ENCODE data around the gene ST8SIA2.

Gene ST8SIA2

DNA sequence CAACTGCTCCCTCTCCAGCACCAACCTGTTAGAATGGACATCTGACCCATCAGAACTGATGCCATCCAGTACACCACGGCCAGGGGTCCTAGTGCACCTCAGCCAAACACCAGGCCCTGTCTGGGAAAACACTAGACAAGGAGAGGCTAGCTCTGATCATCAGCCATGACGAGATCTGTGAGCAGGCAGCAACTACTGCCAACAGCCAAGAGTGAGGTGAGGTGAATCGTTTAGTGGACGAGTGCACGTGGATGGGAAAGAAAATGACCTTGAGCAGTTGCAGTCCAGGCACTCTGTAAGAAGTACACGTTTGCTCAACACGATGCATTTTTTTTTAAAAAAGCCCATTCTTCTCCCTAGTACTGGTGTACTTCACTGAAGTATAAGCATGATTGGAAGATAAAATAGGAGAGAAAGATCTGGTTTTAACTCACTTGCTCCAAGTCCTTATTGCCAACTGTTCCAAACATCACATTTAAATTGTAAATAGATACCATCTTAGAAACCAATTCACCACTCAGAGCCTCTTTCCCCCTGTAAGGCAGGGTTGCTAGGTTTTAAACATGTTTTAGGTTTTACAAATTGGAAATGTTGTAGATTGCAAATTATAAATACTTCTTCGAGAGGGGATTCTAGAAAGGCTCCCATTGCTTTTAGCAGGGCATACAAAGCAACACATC, 5.7 kb downstream of the ST8SIA2 start:
- no peak for DNase-seq

DNA sequence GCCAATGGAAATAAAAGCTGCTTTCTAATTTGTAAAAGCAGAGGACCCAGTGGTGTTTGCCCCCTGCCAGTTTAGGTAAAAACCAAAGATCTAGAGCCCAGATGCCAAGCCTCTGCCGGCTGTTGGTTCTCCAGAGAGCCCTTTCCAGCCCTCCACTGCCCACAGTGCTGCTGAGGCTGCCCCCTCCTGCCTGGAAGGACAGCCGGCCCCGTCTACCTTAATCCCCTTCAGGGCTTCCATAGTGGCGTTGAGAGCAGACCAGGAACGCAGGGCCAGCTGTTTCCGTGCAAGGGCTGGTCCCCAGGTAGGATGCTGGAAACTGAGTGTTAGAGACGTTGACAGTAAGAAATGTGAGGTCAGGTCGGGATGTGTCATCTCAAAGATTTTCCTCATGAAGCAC, 6.9 kb downstream of the ST8SIA2 start:
- DNase-seq: no peak

DNA sequence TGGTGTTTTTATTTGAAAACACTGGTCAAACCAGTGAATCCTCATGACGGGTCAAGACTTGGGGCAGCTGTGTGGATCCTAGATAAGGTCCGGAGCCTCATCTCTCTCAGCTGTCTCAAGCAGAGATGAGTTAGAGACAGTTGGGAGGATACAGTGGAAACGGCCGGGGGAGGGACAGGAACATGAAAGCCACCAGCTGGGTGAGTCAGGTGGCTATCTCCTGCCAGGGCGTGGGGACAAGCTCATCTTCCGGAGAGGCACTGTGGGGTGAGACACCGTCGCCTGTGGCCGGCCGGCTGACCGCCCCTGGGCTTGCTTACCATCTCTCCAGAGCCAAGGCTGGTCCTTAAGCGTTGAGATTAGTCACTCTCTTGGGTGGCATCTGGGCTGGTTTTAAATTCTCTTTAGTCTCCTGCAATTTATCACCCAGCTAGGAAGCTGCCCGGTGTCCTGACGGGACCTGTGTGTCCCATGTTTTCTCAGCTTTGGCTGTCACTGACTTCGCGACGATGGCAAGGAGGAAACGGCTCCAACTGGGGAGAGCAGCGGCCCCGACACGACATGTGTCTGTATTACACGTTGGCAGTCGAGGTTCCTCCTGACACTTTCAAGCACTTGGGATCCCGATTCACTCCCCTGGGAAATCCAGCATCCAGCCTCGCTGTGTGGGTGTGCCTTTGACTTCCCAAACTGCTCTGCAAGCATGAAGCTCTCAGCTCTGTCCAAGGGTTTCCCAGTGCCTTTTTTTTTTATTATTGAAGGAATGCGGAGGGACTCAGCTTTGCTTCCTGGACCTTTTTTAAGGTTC, 7.5 kb downstream of the ST8SIA2 start:
- no peak for DNase-seq

GRCh38 chr15:92402751-92403150, 9.1 kb downstream of the ST8SIA2 start:
- DNase-seq: no peak

GRCh38 chr15:92405942-92406341, 12.3 kb downstream of the ST8SIA2 start:
- no peak for DNase-seq

GRCh38 chr15:92407321-92407720, 13.6 kb downstream of the ST8SIA2 start:
- no peak for DNase-seq

- DNase-seq: no peak
Measured at GRCh38 chr15:92407916-92408315, 14.2 kb downstream of the ST8SIA2 start.

DNA sequence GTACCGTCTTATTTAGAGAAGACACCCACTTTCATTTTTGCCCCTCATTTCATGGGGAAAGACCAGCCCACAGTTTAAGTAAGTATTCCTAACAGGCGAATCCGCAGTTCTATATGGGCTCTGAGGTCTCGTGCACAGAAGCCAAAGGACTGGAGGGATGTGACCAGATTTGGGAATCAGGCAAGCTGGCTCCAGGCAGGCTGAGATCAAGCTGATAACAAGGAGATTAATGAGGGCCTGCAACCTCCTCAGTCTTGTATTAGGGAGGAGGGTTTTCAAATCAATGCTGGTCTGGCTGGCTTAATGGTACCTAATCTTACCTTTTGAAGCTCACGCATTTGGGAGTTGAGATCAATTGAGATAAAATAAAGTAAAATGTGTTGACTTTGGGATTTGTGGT, 15.3 kb downstream of the ST8SIA2 start:
- DNase-seq: no peak

DNA sequence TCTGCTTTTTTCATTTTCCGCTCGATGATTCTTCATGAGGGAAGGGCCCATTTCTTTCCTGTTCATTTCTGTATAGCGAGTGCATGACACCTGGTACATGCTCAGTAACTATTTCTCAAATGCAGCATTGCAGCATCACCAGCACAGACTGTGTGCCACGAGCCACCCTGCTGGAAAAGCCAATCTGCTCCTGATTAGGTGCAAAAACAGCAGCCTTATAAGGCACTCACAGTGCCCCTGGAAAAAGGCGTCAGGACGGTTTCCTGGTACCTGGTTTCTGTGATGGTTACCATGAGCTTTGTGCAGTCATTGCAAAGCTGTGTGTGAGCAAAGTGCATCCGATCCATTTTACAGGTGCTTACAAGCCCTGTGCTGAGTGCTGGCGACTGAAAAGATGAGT, 15.8 kb downstream of the ST8SIA2 start:
- DNase-seq: no peak

GRCh38 chr15:92410537-92410936, 16.9 kb downstream of the ST8SIA2 start:
- DNase-seq: no peak

- no peak for DNase-seq
Measured at GRCh38 chr15:92411256-92411655, 17.6 kb downstream of the ST8SIA2 start.

DNA sequence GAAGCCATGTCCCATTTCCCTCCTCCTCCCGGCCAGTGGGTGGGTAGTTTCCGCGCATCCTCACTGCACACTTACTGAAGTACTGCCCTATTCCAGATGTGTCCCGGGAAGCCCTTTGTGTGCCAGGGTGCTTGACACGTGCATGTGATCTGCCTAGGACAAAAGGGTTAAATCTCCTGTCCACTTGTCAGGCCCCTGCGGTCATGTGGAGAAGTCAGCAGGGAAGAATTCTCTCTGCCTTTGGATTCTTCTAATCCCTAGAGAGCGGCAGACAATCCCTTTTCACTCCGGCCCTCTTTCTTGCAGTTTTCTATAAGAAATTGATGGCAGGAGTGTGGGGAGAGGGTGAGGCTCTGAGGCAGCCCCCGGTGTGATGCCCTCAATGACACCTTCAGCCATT, 19.8 kb downstream of the ST8SIA2 start:
- DNase-seq: no peak

- no peak for DNase-seq
Measured at GRCh38 chr15:92415639-92416297, 22.1 kb downstream of the ST8SIA2 start.

GRCh38 chr15:92416557-92416956, 22.9 kb downstream of the ST8SIA2 start:
- no peak for DNase-seq

DNA sequence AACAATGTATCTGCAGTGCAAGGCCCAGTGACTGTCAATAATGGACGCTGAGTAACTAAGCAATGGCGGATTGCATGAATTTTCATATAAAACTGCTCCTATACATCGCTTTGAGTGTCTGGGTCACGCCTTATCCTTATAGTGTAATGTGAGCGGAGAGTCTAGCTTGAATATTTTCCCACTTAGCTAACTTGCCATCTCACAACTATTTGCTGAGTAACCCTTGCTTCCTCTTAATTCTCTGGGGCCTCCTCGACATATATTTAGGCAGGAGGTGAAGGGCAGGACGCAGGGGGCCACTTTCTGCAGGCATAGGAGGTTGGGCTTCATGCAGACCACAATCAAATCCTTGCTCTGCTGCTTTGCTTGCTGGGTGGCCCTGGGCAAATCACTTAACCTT, 24.0 kb downstream of the ST8SIA2 start:
- DNase-seq: no peak

- no peak for DNase-seq
Measured at GRCh38 chr15:92418864-92419263, 25.2 kb downstream of the ST8SIA2 start.

GRCh38 chr15:92421976-92422375, 28.3 kb downstream of the ST8SIA2 start:
- no peak for DNase-seq

- DNase-seq: no peak
Measured at GRCh38 chr15:92425578-92426225, 32.0 kb downstream of the ST8SIA2 start.

- DNase-seq: no peak
Measured at GRCh38 chr15:92429378-92430068, 35.8 kb downstream of the ST8SIA2 start.

- DNase-seq: no peak
Measured at GRCh38 chr15:92430069-92430440, 36.4 kb downstream of the ST8SIA2 start.

DNA sequence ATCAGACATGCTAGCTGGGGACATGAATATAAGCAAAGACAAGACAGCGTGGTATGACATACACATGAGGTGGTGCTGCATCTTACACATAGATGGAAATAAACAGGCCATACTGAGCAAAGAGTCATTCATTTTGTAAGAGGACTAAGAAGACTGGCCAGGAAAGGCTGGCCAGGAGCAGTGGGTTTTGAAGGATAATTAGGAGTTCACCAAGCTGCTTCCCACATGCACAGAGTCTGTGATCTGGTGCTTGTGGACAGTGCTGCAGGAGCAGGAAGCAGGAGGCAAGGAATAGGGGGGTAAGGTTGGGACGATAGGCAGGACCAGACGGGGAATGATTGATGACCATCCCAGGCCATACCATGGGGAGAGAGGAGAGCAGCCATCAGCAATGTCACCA, 41.5 kb downstream of the ST8SIA2 start:
- DNase-seq: no peak

DNA sequence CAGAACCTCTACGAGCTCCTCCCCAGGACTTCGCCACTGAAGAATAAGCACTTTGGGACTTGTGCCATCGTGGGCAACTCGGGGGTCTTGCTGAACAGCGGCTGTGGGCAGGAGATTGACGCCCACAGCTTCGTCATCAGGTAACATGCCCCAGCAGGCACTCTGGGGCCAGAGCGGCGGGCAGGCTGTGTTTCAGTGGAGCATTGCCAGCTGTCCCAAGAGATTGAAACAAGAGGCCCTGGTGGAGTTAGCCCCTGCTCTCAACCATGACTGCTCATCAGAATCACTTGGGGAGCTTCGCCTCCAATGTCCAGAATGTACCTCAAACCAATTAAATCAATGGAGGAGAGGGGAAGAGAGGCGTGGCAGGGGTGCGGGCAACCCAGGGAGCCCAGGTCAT, 44.8 kb downstream of the ST8SIA2 start:
- DNase-seq: no peak

GRCh38 chr15:92443381-92443780, 49.7 kb downstream of the ST8SIA2 start:
- DNase-seq: no peak

All from GDM1 (cell line).